CD14-positive monocyte (primary cell): ENCODE results near the gene FOXD4. TPM values are rescaled to one million over a fixed set of nuclear protein-coding genes. Genes with fewer than 3 reads are reported as not detected.
"Not testable (repeated sequence)": the region's sequence is repeated elsewhere in the genome, so short reads cannot be mapped to it uniquely, and the experiment has no call there.

Experiments
- DNase-seq, 3 donors: peaks; one replicate each; pipeline ENCODE4 v3.0.0-alpha.2; 2011 to 2022
- H2AFZ ChIP-seq: 2 replicates; pipeline ENCODE4 v1.6.0; 2012; ENCODE audit warnings: mild to moderate bottlenecking, low read depth, low read length, inconsistent platforms; ENCODE audit not compliant: insufficient read depth, poor library complexity, severe bottlenecking
- H3K27ac ChIP-seq, 2 donors: 1 replicate in 1 of 2; 2 replicates in 1 of 2; pipeline ENCODE4 v1.5.1; 2012 to 2013; ENCODE audit warnings: low read length in 2 of 2, control low read depth in 1 of 2, inconsistent platforms in 1 of 2, low read depth in 1 of 2, mild to moderate bottlenecking in 1 of 2
- H3K27me3 ChIP-seq, 2 donors: one replicate each; pipeline versions ENCODE4 v1.6.0 to v1.6.1; 2011 to 2013; ENCODE audit warnings: low read length in 2 of 2; ENCODE audit not compliant: control insufficient read depth in 2 of 2, insufficient read depth in 2 of 2
- H3K36me3 ChIP-seq, 2 donors: replicated peaks in 1 of 2; 1 replicate in 1 of 2; 2 replicates in 1 of 2; pipeline versions ENCODE4 v1.5.1 to v1.6.1; 2012 to 2013; ENCODE audit warnings: low read length in 2 of 2, control low read depth in 1 of 2, inconsistent platforms in 1 of 2, mild to moderate bottlenecking in 1 of 2; ENCODE audit not compliant: insufficient read depth in 2 of 2, control insufficient read depth in 1 of 2
- H3K4me1 ChIP-seq, 2 donors: 1 replicate in 1 of 2; 2 replicates in 1 of 2; pipeline versions ENCODE4 v1.5.1 to v1.6.1; 2012 to 2013; ENCODE audit warnings: low read length in 2 of 2, control low read depth in 1 of 2, inconsistent platforms in 1 of 2, mild to moderate bottlenecking in 1 of 2, moderate library complexity in 1 of 2; ENCODE audit not compliant: insufficient read depth in 2 of 2, control insufficient read depth in 1 of 2
- H3K4me2 ChIP-seq: replicated peaks from 2 replicates; pipeline ENCODE3; 2012; ENCODE audit warnings: low read length, moderate library complexity, mild to moderate bottlenecking; ENCODE audit not compliant: poor library complexity, severe bottlenecking; ENCODE audit errors: extremely low read depth
- H3K4me3 ChIP-seq, 3 experiments: fragments of 200-600 bp in 1 of 3; sonication (generic) in 1 of 3; replicated peaks in 1 of 3; 1 replicate in 2 of 3; 2 replicates in 1 of 3; pipeline ENCODE4 v1.5.1; 2011 to 2013; ENCODE audit warnings: low read length in 3 of 3, mild to moderate bottlenecking in 3 of 3, control low read depth in 2 of 3, low read depth in 2 of 3, inconsistent platforms in 1 of 3, moderate library complexity in 1 of 3
- H3K79me2 ChIP-seq: 2 replicates; pipeline ENCODE4 v1.6.0; 2012; ENCODE audit warnings: mild to moderate bottlenecking, control low read depth, inconsistent platforms, low read length, moderate library complexity; ENCODE audit not compliant: insufficient read depth
- H3K9ac ChIP-seq: 2 replicates; pipeline ENCODE4 v1.6.0; 2017; ENCODE audit warnings: low read length, mild to moderate bottlenecking; ENCODE audit not compliant: insufficient read depth, poor library complexity, severe bottlenecking
- H3K9me3 ChIP-seq, 2 donors: replicated peaks in 1 of 2; 1 replicate in 1 of 2; 2 replicates in 1 of 2; pipeline versions ENCODE4 v1.5.1 to v1.6.1; 2012 to 2013; ENCODE audit warnings: low read length in 2 of 2, control low read depth in 1 of 2; ENCODE audit not compliant: control insufficient read depth in 1 of 2, insufficient read depth in 1 of 2
- H4K20me1 ChIP-seq: 2 replicates; pipeline ENCODE4 v1.6.0; 2012; ENCODE audit warnings: mild to moderate bottlenecking, low read length, control low read depth, moderate library complexity; ENCODE audit not compliant: insufficient read depth
- H3K27ac Mint-ChIP-seq, 7 donors: one replicate each; pipeline ENCODE4 v1.8.0; 2020; ENCODE audit warnings: mild to moderate bottlenecking in 7 of 7, mixed read lengths in 7 of 7, moderate library complexity in 6 of 7, inconsistent platforms in 2 of 7
- H3K27me3 Mint-ChIP-seq, 3 donors: one replicate each; pipeline ENCODE4 v1.8.0; 2021 to 2022; ENCODE audit warnings: low read depth in 3 of 3, mild to moderate bottlenecking in 3 of 3, mixed read lengths in 3 of 3, moderate library complexity in 3 of 3, inconsistent platforms in 1 of 3
- H3K36me3 Mint-ChIP-seq, 2 donors: one replicate each; pipeline ENCODE4 v1.8.0; 2020; ENCODE audit warnings: mixed read lengths in 2 of 2, inconsistent platforms in 1 of 2, mild to moderate bottlenecking in 1 of 2
- H3K4me1 Mint-ChIP-seq: one replicate; pipeline ENCODE4 v1.8.0; 2020; ENCODE audit warnings: mild to moderate bottlenecking, mixed read lengths
- H3K4me3 Mint-ChIP-seq, 2 donors: one replicate each; pipeline ENCODE4 v1.8.0; 2020; ENCODE audit warnings: mild to moderate bottlenecking in 2 of 2, mixed read lengths in 2 of 2, moderate library complexity in 1 of 2
- H3K9me3 Mint-ChIP-seq, 7 donors: one replicate each; pipeline ENCODE4 v1.8.0; 2020 to 2022; ENCODE audit warnings: mixed read lengths in 7 of 7, mild to moderate bottlenecking in 6 of 7, moderate library complexity in 6 of 7, inconsistent platforms in 2 of 7
- WGBS: methylation state at CpG from one replicate; pipeline ENCODE4 v1.1.5; 2013; ENCODE audit warnings: missing lambda C conversion rate; ENCODE audit not compliant: insufficient coverage; 5-methylcytosine and 5-hydroxymethylcytosine counted together
- intact Hi-C, 2 donors: fragments of 100-400 bp; cut with micrococcal nuclease; formaldehyde crosslinking; loops; one replicate each; pipeline versions ENCODE4 v1.15.0 to v1.15.1; 2023
- polyA plus RNA-seq, 3 donors: library from polyadenylated mRNA; depleted of rRNA in 1 of 3; unstranded in 2 of 3; stranded (reverse) in 1 of 3; fragments of 300-500 nt in 2 of 3; fragments of >200 nt in 1 of 3; fragmentation: Illumina TruSeq in 2 of 3; gene quantifications; 1 replicate in 2 of 3; 2 replicates in 1 of 3; pipeline ENCODE4 v1.2.3, GENCODE V29; 2012 to 2021

Gene FOXD4
- polyA plus RNA-seq, 3 donors = not detected

GRCh38 chr9:82932-83689, 35.1 kb downstream of the FOXD4 start:
- H3K9ac ChIP-seq, H3K4me1 Mint-ChIP-seq, H3K27ac Mint-ChIP-seq, H3K4me2 ChIP-seq, H3K36me3 ChIP-seq, H3K9me3 ChIP-seq, H3K4me3 Mint-ChIP-seq, H4K20me1 ChIP-seq, H3K4me1 ChIP-seq, intact Hi-C loops, H2AFZ ChIP-seq, DNase-seq, H3K27ac ChIP-seq, H3K4me3 ChIP-seq, H3K27me3 ChIP-seq, H3K9me3 Mint-ChIP-seq, H3K79me2 ChIP-seq, H3K27me3 Mint-ChIP-seq, H3K36me3 Mint-ChIP-seq: not testable (repeated sequence)
- WGBS = no CpG with 5 or more reads among the region's 31 CpGs

- not testable (repeated sequence) for H3K4me3 Mint-ChIP-seq
These were observed 39.9 kb downstream of the FOXD4 start for GRCh38 chr9:78333-78732.

GRCh38 chr9:76389-76788, 41.8 kb downstream of the FOXD4 start:
- peaks cover 16 to 29% (median 29%) of the 10 kb centered on the region in 3 donors for H3K27me3 Mint-ChIP-seq
- intact Hi-C loops, H3K27ac ChIP-seq, H3K36me3 ChIP-seq, H3K4me3 Mint-ChIP-seq, H2AFZ ChIP-seq, H3K9me3 ChIP-seq, H3K4me3 ChIP-seq, H3K27ac Mint-ChIP-seq, DNase-seq, H3K4me1 ChIP-seq, H3K36me3 Mint-ChIP-seq, H3K9me3 Mint-ChIP-seq, H3K79me2 ChIP-seq, H3K9ac ChIP-seq, H3K4me2 ChIP-seq, H4K20me1 ChIP-seq: not testable (repeated sequence)
- peaks cover 2 to 20% of the 10 kb centered on the region in 2 donors for H3K27me3 ChIP-seq
- no CpG with 5 or more reads among the region's 3 CpGs for WGBS
- peaks cover 12% of the 10 kb centered on the region for H3K4me1 Mint-ChIP-seq

More at GRCh38 chr9:78333-78732, 39.9 kb downstream of the FOXD4 start:
- DNase-seq, H3K36me3 Mint-ChIP-seq, H4K20me1 ChIP-seq, H3K9me3 ChIP-seq, H3K4me2 ChIP-seq, H3K9me3 Mint-ChIP-seq, H3K4me3 ChIP-seq, intact Hi-C loops, H2AFZ ChIP-seq, H3K36me3 ChIP-seq, H3K4me1 ChIP-seq, H3K27ac Mint-ChIP-seq, H3K9ac ChIP-seq, H3K4me1 Mint-ChIP-seq, H3K79me2 ChIP-seq, H3K27ac ChIP-seq: not testable (repeated sequence)
- H3K27me3 ChIP-seq = peaks cover 2 to 15% of the 10 kb centered on the region in 2 donors
- peaks cover 11 to 19% (median 19%) of the 10 kb centered on the region in 3 donors for H3K27me3 Mint-ChIP-seq
- no CpG with 5 or more reads among the region's 3 CpGs for WGBS

GRCh38 chr9:73900-74525, 44.2 kb downstream of the FOXD4 start:
- Histone ChIP-seq H3K4me3 (peak overlapping the region in 2 of 3 experiments; percentile 14 to 65), H3K4me2 (peak overlapping the region; percentile 54), H3K27me3 (peaks cover 2 to 17% of the 10 kb centered on the region in 2 donors)
- H3K9me3 Mint-ChIP-seq, H3K27ac ChIP-seq, H3K4me1 ChIP-seq, H3K36me3 ChIP-seq, H2AFZ ChIP-seq, H3K36me3 Mint-ChIP-seq, intact Hi-C loops, H3K9ac ChIP-seq, H3K79me2 ChIP-seq, H3K9me3 ChIP-seq, DNase-seq, H4K20me1 ChIP-seq: not testable (repeated sequence)
- peak overlapping the region; percentile 76 to 89 for H3K4me3 Mint-ChIP-seq
- H3K27me3 Mint-ChIP-seq = peaks cover 16 to 29% (median 29%) of the 10 kb centered on the region in 3 donors
- no CpG with 5 or more reads among the region's 18 CpGs for WGBS
- peaks cover 12% of the 10 kb centered on the region for H3K4me1 Mint-ChIP-seq
- peak overlapping the region in 1 of 7 donors; percentile 18 for H3K27ac Mint-ChIP-seq
